SU-DHL-6 (cell line): Measurements from ENCODE around the gene OLIG1.

Experiments
- H2AFZ ChIP-seq: fragments of 200-600 bp; sonication (generic); 2 replicates; pipeline ENCODE4 v1.6.1; 2014; ENCODE audit warnings: low read depth, mild to moderate bottlenecking, moderate library complexity, mixed read lengths, antibody characterized with exemption, low read length; ENCODE audit not compliant: severe bottlenecking
- H3F3A ChIP-seq: fragments of 200-600 bp; shearing (Covaris generic); 2 replicates; pipeline ENCODE4 v1.6.0; 2016; ENCODE audit warnings: antibody characterized with exemption, mild to moderate bottlenecking; ENCODE audit not compliant: insufficient read depth
- H3K27ac ChIP-seq: fragments of 200-600 bp; sonication (generic); 2 replicates; pipeline ENCODE4 v1.5.1; 2016; ENCODE audit warnings: low read depth, mild to moderate bottlenecking, low read length, moderate library complexity, mixed read lengths
- H3K27me3 ChIP-seq: fragments of 200-600 bp; sonication (generic), shearing (Covaris generic); 2 replicates; pipeline ENCODE4 v1.6.0; 2014; ENCODE audit warnings: mild to moderate bottlenecking, low read length
- H3K36me3 ChIP-seq: fragments of 200-600 bp; sonication (generic); 2 replicates; pipeline ENCODE4 v1.6.1; 2014; ENCODE audit warnings: mild to moderate bottlenecking, low read length, mixed read lengths
- H3K4me2 ChIP-seq: fragments of 300-600, 200-600 bp; shearing (Covaris generic), sonication (generic); 2 replicates; pipeline ENCODE4 v1.6.0; 2014; ENCODE audit warnings: low read length, low read depth, mild to moderate bottlenecking; ENCODE audit not compliant: poor library complexity, severe bottlenecking
- H3K4me3 ChIP-seq: fragments of 200-600 bp; sonication (generic); 2 replicates; pipeline ENCODE4 v1.5.1; 2014; ENCODE audit warnings: antibody characterized with exemption, low read length, mild to moderate bottlenecking, mixed read lengths; ENCODE audit not compliant: insufficient read depth, poor library complexity, severe bottlenecking
- H3K79me2 ChIP-seq: fragments of 200-600 bp; sonication (generic); 2 replicates; pipeline ENCODE4 v1.6.1; 2014; ENCODE audit warnings: mild to moderate bottlenecking, low read length, moderate library complexity; ENCODE audit not compliant: insufficient read depth
- H3K9ac ChIP-seq: fragments of 200-600 bp; sonication (generic); 2 replicates; pipeline ENCODE4 v1.7.0; 2014; ENCODE audit warnings: mild to moderate bottlenecking, low read length
- H3K9me2 ChIP-seq: fragments of 200-600 bp; sonication (generic); replicated peaks from 2 replicates; pipeline ENCODE4 v1.6.1; 2014; ENCODE audit warnings: low read length; ENCODE audit not compliant: insufficient read depth
- H3K9me3 ChIP-seq: fragments of 200-600 bp; sonication (generic); 2 replicates; pipeline ENCODE4 v1.6.1; 2014; ENCODE audit warnings: low read length, mixed read lengths; ENCODE audit not compliant: insufficient read depth
- H4K20me1 ChIP-seq: fragments of 200-600 bp; sonication (generic); 2 replicates; pipeline ENCODE4 v1.6.1; 2014; ENCODE audit warnings: low read depth, mild to moderate bottlenecking, antibody characterized with exemption, low read length, moderate library complexity, mixed read lengths
- EZH2phosphoT487 ChIP-seq: fragments of 200-600 bp; sonication (generic), shearing (Covaris generic); conservative IDR thresholded peaks from 2 replicates; pipeline ENCODE4 v1.6.1; 2018; ENCODE audit warnings: mild to moderate bottlenecking, antibody characterized with exemption, low read length, moderate library complexity, mixed read lengths
- TF ChIP-seq, protein P1 (sequence below): fragments of 200-600 bp; sonication (generic); IDR thresholded peaks from one replicate; pipeline ENCODE4 v1.5.1; 2017; ENCODE audit warnings: antibody characterized with exemption, mild to moderate bottlenecking, low read length, moderate library complexity; ENCODE audit not compliant: insufficient read depth, poor library complexity, severe bottlenecking

The OLIG1 gene

GRCh38 chr21:33112151-33112550 lies 42.2 kb downstream of the OLIG1 start:
- no peak overlapping the region for H3K4me3 ChIP-seq
- H3K79me2 ChIP-seq = no peaks in the 10 kb centered on the region
- no peaks in the 10 kb centered on the region for H3F3A ChIP-seq
- no peaks in the 10 kb centered on the region for H3K27me3 ChIP-seq
- H3K36me3 ChIP-seq = no peaks in the 10 kb centered on the region
- no peak overlapping the region for H3K27ac ChIP-seq
- H3K9me3 ChIP-seq = no peaks in the 10 kb centered on the region
- no peak overlapping the region for H2AFZ ChIP-seq
- TF ChIP-seq, protein P1, sequence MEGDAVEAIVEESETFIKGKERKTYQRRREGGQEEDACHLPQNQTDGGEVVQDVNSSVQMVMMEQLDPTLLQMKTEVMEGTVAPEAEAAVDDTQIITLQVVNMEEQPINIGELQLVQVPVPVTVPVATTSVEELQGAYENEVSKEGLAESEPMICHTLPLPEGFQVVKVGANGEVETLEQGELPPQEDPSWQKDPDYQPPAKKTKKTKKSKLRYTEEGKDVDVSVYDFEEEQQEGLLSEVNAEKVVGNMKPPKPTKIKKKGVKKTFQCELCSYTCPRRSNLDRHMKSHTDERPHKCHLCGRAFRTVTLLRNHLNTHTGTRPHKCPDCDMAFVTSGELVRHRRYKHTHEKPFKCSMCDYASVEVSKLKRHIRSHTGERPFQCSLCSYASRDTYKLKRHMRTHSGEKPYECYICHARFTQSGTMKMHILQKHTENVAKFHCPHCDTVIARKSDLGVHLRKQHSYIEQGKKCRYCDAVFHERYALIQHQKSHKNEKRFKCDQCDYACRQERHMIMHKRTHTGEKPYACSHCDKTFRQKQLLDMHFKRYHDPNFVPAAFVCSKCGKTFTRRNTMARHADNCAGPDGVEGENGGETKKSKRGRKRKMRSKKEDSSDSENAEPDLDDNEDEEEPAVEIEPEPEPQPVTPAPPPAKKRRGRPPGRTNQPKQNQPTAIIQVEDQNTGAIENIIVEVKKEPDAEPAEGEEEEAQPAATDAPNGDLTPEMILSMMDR = no peak
- no peak for TF ChIP-seq EZH2phosphoT487
- H3K9me2 ChIP-seq = no peaks in the 10 kb centered on the region
- H3K9ac ChIP-seq = no peak overlapping the region
- H4K20me1 ChIP-seq = no peaks in the 10 kb centered on the region
- H3K4me2 ChIP-seq = no peak overlapping the region

GRCh38 chr21:33112681-33113080 lies 42.7 kb downstream of the OLIG1 start:
- H4K20me1 ChIP-seq = no peaks in the 10 kb centered on the region
- H3F3A ChIP-seq = no peaks in the 10 kb centered on the region
- no peaks in the 10 kb centered on the region for H3K9me2 ChIP-seq
- H3K4me2 ChIP-seq = no peak overlapping the region
- H3K36me3 ChIP-seq = no peaks in the 10 kb centered on the region
- H2AFZ ChIP-seq = no peak overlapping the region
- no peak overlapping the region for H3K9ac ChIP-seq
- H3K27me3 ChIP-seq = no peaks in the 10 kb centered on the region
- H3K79me2 ChIP-seq = no peaks in the 10 kb centered on the region
- no peak overlapping the region for H3K27ac ChIP-seq
- no peaks in the 10 kb centered on the region for H3K9me3 ChIP-seq
- H3K4me3 ChIP-seq = no peak overlapping the region
- TF ChIP-seq EZH2phosphoT487 = no peak
- TF ChIP-seq, protein P1 = no peak

DNA sequence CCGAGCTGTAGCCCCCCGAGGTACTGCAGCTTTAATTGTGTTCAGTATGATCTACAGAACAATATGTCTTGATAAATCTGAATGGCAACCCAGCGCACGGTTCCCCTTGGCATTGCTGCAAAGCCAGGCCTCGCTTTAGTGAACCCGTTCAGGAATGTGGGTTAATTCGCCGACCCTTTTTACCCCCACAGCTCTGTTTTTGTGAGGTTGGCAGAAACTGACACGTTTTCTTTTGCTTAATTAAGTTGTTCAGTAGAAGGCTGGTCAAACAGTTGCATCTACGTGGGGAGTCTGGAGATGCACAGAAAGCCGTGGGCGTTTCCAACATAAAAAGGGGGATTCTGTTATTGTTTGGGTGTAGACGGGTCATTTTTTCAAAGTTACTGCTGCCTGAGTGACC lies 43.2 kb downstream of the OLIG1 start:
- no peaks in the 10 kb centered on the region for H3K27me3 ChIP-seq

More for the DNA sequence above, 43.2 kb downstream of the OLIG1 start:
- H3K4me2 ChIP-seq = no peak overlapping the region
- H3F3A ChIP-seq = no peaks in the 10 kb centered on the region
- H3K4me3 ChIP-seq = no peak overlapping the region
- no peaks in the 10 kb centered on the region for H4K20me1 ChIP-seq
- no peaks in the 10 kb centered on the region for H3K36me3 ChIP-seq
- no peaks in the 10 kb centered on the region for H3K9me3 ChIP-seq
- H3K79me2 ChIP-seq = no peaks in the 10 kb centered on the region
- H3K9me2 ChIP-seq = no peaks in the 10 kb centered on the region
- no peak overlapping the region for H3K27ac ChIP-seq
- H3K9ac ChIP-seq = no peak overlapping the region
- TF ChIP-seq, protein P1 = no peak
- no peak for TF ChIP-seq EZH2phosphoT487
- H2AFZ ChIP-seq = no peak overlapping the region
